Tibial nerve (tissue), 4 donors: ENCODE results near the gene RARB.

Experiments
- CTCF ChIP-seq, 5 experiments: fragments of 200-600 bp in 3 of 5; fragments of 450-650 bp in 2 of 5; sonication (generic) in 3 of 5; IDR thresholded peaks; one replicate each; pipeline ENCODE4 v1.5.1; 2016 to 2019; ENCODE audit warnings: antibody characterized with exemption in 5 of 5, mild to moderate bottlenecking in 3 of 5, moderate library complexity in 2 of 5
- EP300 ChIP-seq, 2 donors: sonication (generic); formaldehyde crosslinking; IDR thresholded peaks; one replicate each; pipeline ENCODE4 v1.6.1; 2017; ENCODE audit warnings: antibody characterized with exemption in 2 of 2, mild to moderate bottlenecking in 1 of 2
- POLR2A ChIP-seq, 2 donors: fragments of 450-650 bp; IDR thresholded peaks; one replicate each; pipeline ENCODE4 v1.6.1; 2017; ENCODE audit warnings: antibody characterized with exemption in 2 of 2, mild to moderate bottlenecking in 2 of 2, moderate library complexity in 2 of 2

GRCh38 chr3:25461946-25462345 lies 33.9 kb downstream of the RARB start:
- TF ChIP-seq CTCF (IDR thresholded peaks at IDR 0.05) (no peak), EP300 (IDR thresholded peaks at IDR 0.05) (no peak), POLR2A (IDR thresholded peaks at IDR 0.05) (no peak)
